AG04449 (cell line): ENCODE data around the gene ZMIZ1.

Experiments
- CTCF ChIA-PET: fragments of 350-600 bp; formaldehyde crosslinking; extraction: SDS; loops from one replicate; lab custom pipeline; 2021; ENCODE audit warnings: antibody characterized with exemption; lab: Yijun Ruan, JAX
- POLR2A ChIA-PET: fragments of 400-600, 350-600 bp; formaldehyde crosslinking; extraction: SDS; loops from one replicate; lab custom pipeline; 2020; ENCODE audit warnings: antibody characterized with exemption, inconsistent platforms; lab: Yijun Ruan, JAX
- DNase-seq: peaks from one replicate; pipeline ENCODE4 v3.0.0-alpha.2; 2010; ENCODE audit warnings: low read depth, low spot score
- H3K4me3 ChIP-seq: 2 replicates; pipeline ENCODE4 v1.5.1; 2011; ENCODE audit warnings: low read depth, mild to moderate bottlenecking, control low read depth, low read length
- CTCF ChIP-seq: IDR thresholded peaks from one replicate; pipeline ENCODE4 v1.5.1; 2011; ENCODE audit warnings: mild to moderate bottlenecking, moderate library complexity, low read length, control low read depth, inconsistent platforms; ENCODE audit not compliant: insufficient read depth; ENCODE audit errors: missing control alignments

Gene ZMIZ1

GRCh38 chr10:79235765-79236432 lies 167.1 kb downstream of the ZMIZ1 start:
- POLR2A ChIA-PET = no interaction called here
- no peak overlapping the region for H3K4me3 ChIP-seq
- CTCF ChIA-PET = no interaction called here
- TF ChIP-seq CTCF = no peak
- no peak for DNase-seq

GRCh38 chr10:79236433-79236765 lies 167.6 kb downstream of the ZMIZ1 start:
- CTCF ChIA-PET = no interaction called here
- POLR2A ChIA-PET = no interaction called here
- no peak for DNase-seq
- no peak overlapping the region for H3K4me3 ChIP-seq
- TF ChIP-seq CTCF = no peak

- H3K4me3 ChIP-seq = no peak overlapping the region
- CTCF ChIA-PET = interaction anchor here (1.3 to 1.6 kb wide), 4 partner anchors 10 to 230 kb away, joined by 3 to 5 read pairs (median 4); no protein-coding TSS in a partner anchor
- no peak for TF ChIP-seq CTCF
- POLR2A ChIA-PET = no interaction called here
- DNase-seq = no peak
These were observed 168.8 kb downstream of the ZMIZ1 start for GRCh38 chr10:79237454-79238157.

GRCh38 chr10:79238158-79238520 lies 169.4 kb downstream of the ZMIZ1 start:
- CTCF ChIA-PET = interaction anchor here (1.2 to 1.6 kb wide), 5 partner anchors 10 to 230 kb away, joined by 3 to 6 read pairs (median 4); no protein-coding TSS in a partner anchor

GRCh38 chr10:79238606-79239005 lies 169.8 kb downstream of the ZMIZ1 start:
- CTCF ChIA-PET = interaction anchor here (0.8 to 1.6 kb wide), 6 partner anchors 9 to 1191 kb away, joined by 3 to 6 read pairs (median 4); no protein-coding TSS in a partner anchor
- POLR2A ChIA-PET = no interaction called here
- DNase-seq = no peak
- TF ChIP-seq CTCF = no peak
- no peak overlapping the region for H3K4me3 ChIP-seq

More at GRCh38 chr10:79238158-79238520, 169.4 kb downstream of the ZMIZ1 start:
- H3K4me3 ChIP-seq = no peak overlapping the region
- no peak for TF ChIP-seq CTCF
- no peak for DNase-seq
- POLR2A ChIA-PET = no interaction called here

- no peak overlapping the region for H3K4me3 ChIP-seq
- TF ChIP-seq CTCF = no peak
- DNase-seq = no peak
- ChIA-PET CTCF (interaction anchor here (0.7 to 1.6 kb wide), 6 partner anchors 9 to 1192 kb away, joined by 3 to 6 read pairs (median 4); no protein-coding TSS in a partner anchor), POLR2A (no interaction called here)
These were observed 170.6 kb downstream of the ZMIZ1 start for GRCh38 chr10:79239275-79239779.
